NT2/D1 (cell line): Measurements from ENCODE around the gene AIP.
A peak's percentile ranks its signal among the peaks of the same experiment; 100 is the strongest.
"Not testable (repeated sequence)": the region's sequence is repeated elsewhere in the genome, so short reads cannot be mapped to it uniquely, and the experiment has no call there.

ENCODE experiments used
- DNase-seq: peaks from one replicate; pipeline ENCODE4 v3.0.0-alpha.2; 2011; ENCODE audit warnings: low read depth, low spot score
- H3K27me3 ChIP-seq: 2 replicates; pipeline ENCODE4 v1.6.0; 2011; ENCODE audit warnings: mild to moderate bottlenecking; ENCODE audit not compliant: insufficient read length, insufficient read depth
- H3K36me3 ChIP-seq: 2 replicates; pipeline ENCODE4 v1.6.1; 2011; ENCODE audit warnings: mild to moderate bottlenecking, low read length, mixed read lengths; ENCODE audit not compliant: insufficient read depth, insufficient read length
- H3K4me1 ChIP-seq: 2 replicates; pipeline ENCODE4 v1.5.1; 2011; ENCODE audit not compliant: insufficient read depth, insufficient read length
- H3K4me3 ChIP-seq: 2 replicates; pipeline ENCODE4 v1.5.1; 2011; ENCODE audit warnings: low read depth; ENCODE audit not compliant: insufficient read length
- H3K9ac ChIP-seq: 2 replicates; pipeline ENCODE4 v1.6.0; 2011; ENCODE audit warnings: low read depth; ENCODE audit not compliant: insufficient read length
- H3K9me3 ChIP-seq: 2 replicates; pipeline ENCODE4 v1.5.1; 2011; ENCODE audit warnings: mild to moderate bottlenecking, low read length; ENCODE audit not compliant: insufficient read depth
- SUZ12 ChIP-seq: IDR thresholded peaks from 2 replicates; pipeline ENCODE4 v1.6.1; 2011; ENCODE audit not compliant: insufficient read length, insufficient read depth; ENCODE audit errors: extremely low read depth
- YY1 ChIP-seq: IDR thresholded peaks from 2 replicates; pipeline ENCODE4 v1.6.1; 2011; ENCODE audit not compliant: insufficient read length, insufficient read depth
- ZNF274 ChIP-seq: IDR thresholded peaks from 2 replicates; pipeline ENCODE4 v1.6.1; 2011; ENCODE audit warnings: mild to moderate bottlenecking, low read depth, low read length

AIP gene

DNA sequence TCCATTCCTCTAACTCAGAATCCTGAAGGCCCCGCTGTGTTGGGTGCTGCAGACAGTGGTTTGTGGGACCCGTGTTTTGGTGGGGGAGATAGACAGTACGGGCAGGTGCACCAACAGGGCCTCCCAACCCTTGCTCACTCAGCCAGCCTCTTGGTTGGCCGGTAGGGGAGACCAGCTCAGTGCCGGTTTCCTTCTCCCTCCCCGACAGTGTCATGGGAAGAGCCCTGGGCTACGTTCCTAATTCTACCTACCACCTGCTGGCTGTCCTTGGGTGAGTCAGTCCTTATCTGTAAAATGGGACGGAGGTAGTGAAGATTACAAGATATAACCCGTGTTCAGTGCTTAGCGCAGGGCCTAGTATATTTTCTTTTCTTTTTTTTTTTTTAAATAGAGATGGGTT is 19.6 kb upstream of the AIP start:
- no peaks in the 10 kb centered on the region for H3K27me3 ChIP-seq
- no peaks in the 10 kb centered on the region for H3K36me3 ChIP-seq
- peaks cover 29% of the 10 kb centered on the region for H3K4me1 ChIP-seq
- no peak overlapping the region for H3K9ac ChIP-seq
- no peak for TF ChIP-seq ZNF274
- no peak for TF ChIP-seq YY1
- no peak for TF ChIP-seq SUZ12
- H3K9me3 ChIP-seq, result no peaks in the 10 kb centered on the region
- H3K4me3 ChIP-seq, result no peak overlapping the region
- DNase-seq, result no peak

DNA sequence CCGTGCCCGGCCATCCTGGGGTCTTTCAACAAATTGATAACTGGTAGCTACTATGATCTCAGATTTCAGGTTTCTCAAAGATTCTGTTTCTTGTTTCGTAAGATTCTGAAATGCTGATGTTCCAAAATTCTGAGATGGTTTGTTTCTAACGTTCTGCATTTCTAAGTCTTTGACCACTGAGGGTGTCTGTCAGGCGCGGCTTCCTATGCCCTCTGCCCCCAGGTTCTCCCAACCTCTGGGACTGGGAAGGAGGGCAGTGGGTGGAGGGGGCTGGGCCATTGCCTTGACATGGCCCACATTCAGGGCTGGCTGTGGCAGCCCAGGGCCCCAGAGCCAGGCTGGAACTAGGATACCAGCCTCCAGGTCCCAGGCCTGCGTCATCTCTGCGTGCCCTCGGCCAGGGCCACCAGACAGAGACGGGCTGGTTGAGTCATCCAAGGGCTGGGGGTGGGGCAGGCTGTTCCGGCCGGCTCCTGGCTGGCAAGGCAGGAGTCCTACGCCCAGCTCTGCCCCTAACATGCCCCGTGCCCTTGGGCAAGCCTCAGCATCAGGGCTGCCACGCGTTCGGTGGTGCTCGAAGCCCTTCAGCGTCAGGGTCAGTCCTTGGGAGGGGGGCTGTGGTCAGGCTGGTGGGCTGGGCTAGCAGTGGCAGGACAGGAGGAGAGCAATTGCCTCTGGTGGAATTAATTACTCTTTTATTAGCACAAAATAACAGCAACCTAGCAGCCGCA is 19.0 kb upstream of the AIP start:
- Histone ChIP-seq H3K4me1 (peaks cover 31% of the 10 kb centered on the region), H3K36me3 (no peaks in the 10 kb centered on the region), H3K9me3 (no peaks in the 10 kb centered on the region), H3K4me3 (peak overlapping the region; percentile 40), H3K9ac (peak overlapping the region; percentile 79), H3K27me3 (no peaks in the 10 kb centered on the region)
- DNase-seq, result no peak
- TF ChIP-seq ZNF274 (no peak), YY1 (no peak), SUZ12 (no peak)

- no peaks in the 10 kb centered on the region for H3K9me3 ChIP-seq
- H3K4me3 ChIP-seq, result peak overlapping the region; percentile 81
- H3K9ac ChIP-seq, result peak overlapping the region; percentile 94
- H3K4me1 ChIP-seq, result peaks cover 31% of the 10 kb centered on the region
- DNase-seq, result peak; percentile 87
- no peaks in the 10 kb centered on the region for H3K27me3 ChIP-seq
- no peaks in the 10 kb centered on the region for H3K36me3 ChIP-seq
- no peak for TF ChIP-seq ZNF274
- TF ChIP-seq YY1, result peak; percentile 39
These were observed 18.2 kb upstream of the AIP start for GRCh38 chr11:67464411-67465188.

- DNase-seq, result no peak
- no peaks in the 10 kb centered on the region for H3K36me3 ChIP-seq
- TF ChIP-seq SUZ12 (no peak), YY1 (no peak), ZNF274 (no peak)
- H3K9ac ChIP-seq, result peak overlapping the region; percentile 94
- H3K4me1 ChIP-seq, result peaks cover 29% of the 10 kb centered on the region
- no peaks in the 10 kb centered on the region for H3K9me3 ChIP-seq
- H3K27me3 ChIP-seq, result no peaks in the 10 kb centered on the region
- peak overlapping the region; percentile 81 for H3K4me3 ChIP-seq
These were observed 17.7 kb upstream of the AIP start for GRCh38 chr11:67465189-67465510.

DNA sequence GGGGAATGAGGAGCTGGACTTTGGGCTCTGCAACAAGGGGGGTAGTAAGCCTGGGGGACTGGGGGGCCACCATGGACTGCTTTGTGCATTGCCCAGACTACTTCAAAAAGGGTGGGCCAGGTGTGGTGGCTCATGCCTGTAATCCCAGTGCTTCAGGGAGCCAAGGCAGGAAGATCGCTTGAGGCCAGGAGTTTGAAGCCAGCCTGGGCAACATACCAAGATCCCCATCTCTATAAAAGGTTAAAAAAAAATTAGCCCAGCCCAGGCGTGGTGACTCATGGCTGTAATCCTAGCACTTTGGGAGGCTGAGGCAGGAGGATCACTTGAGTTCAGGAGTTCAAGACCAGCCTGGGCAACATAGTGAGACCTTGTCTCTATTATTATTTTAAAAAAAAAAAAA is 17.3 kb upstream of the AIP start:
- H3K9ac ChIP-seq, result peak overlapping the region; percentile 94
- peaks cover 30% of the 10 kb centered on the region for H3K4me1 ChIP-seq
- H3K36me3 ChIP-seq, H3K27me3 ChIP-seq, H3K9me3 ChIP-seq, DNase-seq: not testable (repeated sequence)
- peak overlapping the region; percentile 81 for H3K4me3 ChIP-seq

DNA sequence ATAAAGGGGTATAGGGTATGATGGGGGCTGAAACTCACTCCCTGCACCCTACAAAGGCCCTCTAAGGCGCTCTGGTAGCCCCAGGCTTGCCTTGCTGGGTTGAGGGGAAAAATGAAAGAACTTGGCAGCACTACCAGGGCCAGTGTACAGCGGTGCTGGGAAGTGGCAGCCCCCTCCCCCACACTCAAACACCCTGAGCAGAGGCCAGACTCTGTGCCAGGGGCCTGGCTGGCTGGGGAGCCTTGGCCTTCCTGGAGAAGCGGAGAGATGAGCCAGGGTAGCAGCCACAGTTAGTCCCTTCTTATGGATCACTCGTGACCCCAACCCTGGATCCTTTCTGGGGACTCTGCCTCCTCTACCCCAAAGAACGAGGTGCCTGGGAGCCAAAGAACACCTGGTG is 16.5 kb upstream of the AIP start:
- DNase-seq, result no peak
- peaks cover 31% of the 10 kb centered on the region for H3K4me1 ChIP-seq
- H3K9me3 ChIP-seq, result no peaks in the 10 kb centered on the region
- no peaks in the 10 kb centered on the region for H3K36me3 ChIP-seq
- TF ChIP-seq ZNF274 (no peak), YY1 (no peak), SUZ12 (no peak)
- peak overlapping the region; percentile 97 for H3K9ac ChIP-seq
- no peaks in the 10 kb centered on the region for H3K27me3 ChIP-seq
- H3K4me3 ChIP-seq, result no peak overlapping the region

DNA sequence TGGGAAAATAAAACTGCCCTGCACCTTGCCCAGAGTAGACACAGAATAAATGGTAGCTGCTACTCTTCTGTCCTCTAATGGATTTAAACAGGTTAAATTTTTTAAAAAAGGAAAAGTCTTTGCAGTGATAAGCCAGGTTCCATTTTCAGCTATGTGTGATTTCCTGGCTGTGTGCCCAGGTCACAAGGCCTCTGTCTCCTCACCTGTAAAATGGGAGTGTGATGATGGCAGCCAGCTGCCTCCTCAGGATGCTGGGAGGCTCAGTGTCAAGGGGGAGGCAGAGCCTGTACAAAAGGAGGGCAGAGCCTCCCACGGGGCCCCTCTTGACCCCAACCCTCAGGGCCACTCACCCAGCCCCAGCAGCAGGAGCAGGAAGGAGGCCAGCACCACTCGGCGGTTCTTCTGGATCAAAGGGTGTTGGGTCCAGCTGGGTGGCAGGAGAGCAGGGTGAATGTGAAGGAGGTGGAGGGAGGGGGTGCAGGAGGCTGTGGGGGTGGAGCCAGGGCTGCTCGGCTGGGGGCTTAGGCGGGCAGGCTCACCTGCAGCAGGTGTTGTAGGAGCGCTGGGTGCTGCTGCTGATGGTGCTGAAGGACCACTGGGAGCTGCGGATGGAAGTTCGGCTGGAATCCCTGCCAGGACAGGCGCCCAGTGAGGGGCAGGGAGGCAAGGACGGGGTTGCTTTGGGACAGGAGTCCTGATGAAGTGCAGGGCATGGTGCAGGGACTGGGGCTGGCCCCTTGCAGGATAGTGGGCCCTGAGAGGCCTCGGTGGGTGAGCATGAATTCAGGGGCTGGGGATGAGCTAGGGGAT is 15.7 kb upstream of the AIP start:
- H3K9ac ChIP-seq, result peak overlapping the region; percentile 97
- H3K36me3 ChIP-seq, result no peaks in the 10 kb centered on the region
- DNase-seq, result no peak
- H3K4me1 ChIP-seq, result peaks cover 31% of the 10 kb centered on the region
- H3K9me3 ChIP-seq, result no peaks in the 10 kb centered on the region
- H3K27me3 ChIP-seq, result no peaks in the 10 kb centered on the region
- no peak overlapping the region for H3K4me3 ChIP-seq
- TF ChIP-seq ZNF274, result no peak
- TF ChIP-seq YY1, result no peak
- no peak for TF ChIP-seq SUZ12
